Astrocyte of the spinal cord (primary cell): ENCODE measurements around the gene GPA33.

Experiments
- DNase-seq: peaks from one replicate; pipeline ENCODE4 v3.0.0; 2011; ENCODE audit warnings: low read depth, low spot score
- H3K4me3 ChIP-seq: 2 replicates; pipeline ENCODE4 v1.5.1; 2011; ENCODE audit warnings: low read depth, mild to moderate bottlenecking, low read length, moderate library complexity
- in situ Hi-C: cut with HindIII; loops from 2 replicates; pipeline ENCODE4 v1.10.0; 2017; ENCODE audit warnings: low sequenced_read_pairs
- TF ChIP-seq, protein P1 (sequence below): IDR thresholded peaks from 2 replicates; pipeline ENCODE4 v1.5.1; 2012; ENCODE audit warnings: low read depth, mild to moderate bottlenecking, low read length, inconsistent platforms

Gene GPA33

DNA sequence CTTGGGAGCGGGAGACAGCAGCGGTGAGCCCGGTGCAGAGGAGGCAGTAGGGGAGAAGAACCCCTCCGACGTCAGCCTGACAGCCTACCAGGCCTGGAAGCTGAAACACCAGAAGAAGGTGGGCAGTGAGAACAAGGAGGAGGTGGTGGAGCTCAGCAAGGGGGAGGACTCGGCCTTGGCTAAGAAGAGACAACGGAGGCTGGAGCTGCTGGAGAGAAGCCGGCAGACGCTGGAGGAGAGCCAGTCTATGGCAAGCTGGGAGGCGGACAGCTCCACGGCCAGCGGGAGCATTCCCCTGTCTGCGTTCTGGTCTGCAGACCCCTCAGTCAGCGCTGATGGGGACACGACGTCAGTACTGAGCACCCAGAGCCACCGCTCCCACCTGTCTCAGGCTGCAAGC lies 36.6 kb upstream of the GPA33 start:
- in situ Hi-C loops = no loop called here
- TF ChIP-seq, protein P1, sequence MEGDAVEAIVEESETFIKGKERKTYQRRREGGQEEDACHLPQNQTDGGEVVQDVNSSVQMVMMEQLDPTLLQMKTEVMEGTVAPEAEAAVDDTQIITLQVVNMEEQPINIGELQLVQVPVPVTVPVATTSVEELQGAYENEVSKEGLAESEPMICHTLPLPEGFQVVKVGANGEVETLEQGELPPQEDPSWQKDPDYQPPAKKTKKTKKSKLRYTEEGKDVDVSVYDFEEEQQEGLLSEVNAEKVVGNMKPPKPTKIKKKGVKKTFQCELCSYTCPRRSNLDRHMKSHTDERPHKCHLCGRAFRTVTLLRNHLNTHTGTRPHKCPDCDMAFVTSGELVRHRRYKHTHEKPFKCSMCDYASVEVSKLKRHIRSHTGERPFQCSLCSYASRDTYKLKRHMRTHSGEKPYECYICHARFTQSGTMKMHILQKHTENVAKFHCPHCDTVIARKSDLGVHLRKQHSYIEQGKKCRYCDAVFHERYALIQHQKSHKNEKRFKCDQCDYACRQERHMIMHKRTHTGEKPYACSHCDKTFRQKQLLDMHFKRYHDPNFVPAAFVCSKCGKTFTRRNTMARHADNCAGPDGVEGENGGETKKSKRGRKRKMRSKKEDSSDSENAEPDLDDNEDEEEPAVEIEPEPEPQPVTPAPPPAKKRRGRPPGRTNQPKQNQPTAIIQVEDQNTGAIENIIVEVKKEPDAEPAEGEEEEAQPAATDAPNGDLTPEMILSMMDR = no peak
- no peak for DNase-seq
- no peak overlapping the region for H3K4me3 ChIP-seq

DNA sequence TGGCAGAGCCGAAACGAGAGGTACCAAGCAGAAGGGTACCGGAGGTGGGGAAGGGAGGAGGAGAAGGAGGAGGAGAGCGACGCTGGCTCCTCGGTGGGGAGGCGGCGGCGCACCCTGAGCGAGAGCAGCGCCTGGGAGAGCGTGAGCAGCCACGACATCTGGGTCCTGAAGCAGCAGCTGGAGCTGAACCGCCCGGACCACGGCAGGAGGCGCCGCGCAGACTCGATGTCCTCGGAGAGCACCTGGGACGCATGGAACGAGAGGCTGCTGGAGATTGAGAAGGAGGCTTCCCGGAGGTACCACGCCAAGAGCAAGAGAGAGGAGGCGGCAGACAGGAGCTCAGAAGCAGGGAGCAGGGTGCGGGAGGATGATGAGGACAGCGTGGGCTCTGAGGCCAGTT lies 36.1 kb upstream of the GPA33 start:
- no peak overlapping the region for H3K4me3 ChIP-seq
- TF ChIP-seq, protein P1 = no peak
- in situ Hi-C loops = no loop called here
- DNase-seq = no peak

DNA sequence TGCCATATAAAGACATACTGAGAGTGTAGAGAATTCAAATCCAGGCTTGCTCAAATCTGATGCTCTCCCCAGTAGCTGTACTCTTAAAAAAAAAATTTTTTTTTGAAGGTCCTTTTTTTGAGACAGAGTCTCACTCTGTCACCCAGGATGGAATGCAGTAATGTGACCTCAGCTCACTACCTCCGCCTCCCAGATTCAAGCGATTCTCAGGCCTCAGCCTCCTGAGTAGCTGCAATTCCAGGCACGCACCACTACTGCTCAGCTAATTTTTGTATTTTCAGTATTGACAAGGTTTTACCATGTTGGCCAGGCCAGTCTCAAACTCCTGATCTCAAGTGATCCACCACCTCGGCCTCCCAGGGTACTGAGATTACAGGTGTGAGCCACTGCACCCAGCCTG lies 32.4 kb upstream of the GPA33 start:
- in situ Hi-C loops = no loop called here
- TF ChIP-seq, protein P1 = no peak
- DNase-seq = no peak
- no peak overlapping the region for H3K4me3 ChIP-seq

DNA sequence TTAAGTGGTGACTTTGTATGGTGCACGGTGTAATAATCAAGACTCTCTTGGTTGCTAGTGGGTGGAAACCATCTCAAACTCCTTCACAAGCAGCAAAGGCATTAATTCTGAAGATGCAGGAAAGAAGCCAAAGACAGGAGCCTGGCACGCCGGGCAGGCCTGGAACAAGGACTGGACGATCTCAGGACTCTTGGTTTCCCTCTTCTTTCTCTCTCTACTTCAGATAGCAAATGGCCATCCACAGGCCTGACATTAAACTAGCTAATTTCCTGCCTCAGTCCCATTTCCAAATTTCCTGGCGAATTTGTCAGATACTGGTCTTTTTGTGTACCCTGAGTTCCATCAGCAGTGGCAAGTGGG lies 31.9 kb upstream of the GPA33 start:
- H3K4me3 ChIP-seq = no peak overlapping the region
- no peak for DNase-seq
- in situ Hi-C loops = no loop called here
- TF ChIP-seq, protein P1 = no peak

DNA sequence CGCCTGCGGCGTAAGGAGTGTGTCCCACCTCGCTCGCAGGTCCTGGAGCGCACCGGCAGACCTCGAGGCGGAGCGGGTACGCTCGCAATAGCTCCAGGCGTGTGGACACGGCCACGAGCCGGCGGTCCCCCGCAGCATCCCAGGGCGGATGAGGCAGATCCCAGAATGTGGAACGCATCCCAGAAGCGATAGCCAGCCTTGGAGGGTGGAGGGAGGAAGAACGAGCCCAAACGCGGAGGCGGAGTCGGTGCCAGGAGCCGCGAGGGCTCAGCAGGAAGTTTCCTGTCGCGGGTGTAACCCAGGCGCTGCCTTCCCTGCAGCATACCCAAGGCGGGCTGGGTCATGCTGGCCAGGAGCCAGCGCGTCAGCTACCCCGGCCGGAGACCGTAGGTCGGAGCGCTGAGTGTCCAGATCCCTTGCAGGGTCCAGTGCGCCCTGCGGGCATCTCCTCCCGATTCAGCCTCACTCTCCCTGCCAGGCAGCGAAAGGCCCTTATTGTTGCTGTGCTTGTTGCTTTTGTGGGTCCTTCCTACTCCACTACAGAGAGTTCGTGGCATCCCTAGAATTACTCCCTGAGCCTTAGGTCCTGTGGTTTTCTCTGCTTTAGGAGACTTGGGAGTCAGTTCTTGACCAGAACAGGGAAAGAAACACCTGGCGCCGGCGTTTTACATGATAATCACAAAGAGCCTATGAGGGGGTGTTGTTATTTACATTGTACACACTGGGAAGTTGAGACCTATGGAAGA lies 31.4 kb upstream of the GPA33 start:
- TF ChIP-seq, protein P1 = no peak
- peak overlapping the region; percentile 37 for H3K4me3 ChIP-seq
- peak; percentile 41 for DNase-seq
- in situ Hi-C loops = no loop called here

DNA sequence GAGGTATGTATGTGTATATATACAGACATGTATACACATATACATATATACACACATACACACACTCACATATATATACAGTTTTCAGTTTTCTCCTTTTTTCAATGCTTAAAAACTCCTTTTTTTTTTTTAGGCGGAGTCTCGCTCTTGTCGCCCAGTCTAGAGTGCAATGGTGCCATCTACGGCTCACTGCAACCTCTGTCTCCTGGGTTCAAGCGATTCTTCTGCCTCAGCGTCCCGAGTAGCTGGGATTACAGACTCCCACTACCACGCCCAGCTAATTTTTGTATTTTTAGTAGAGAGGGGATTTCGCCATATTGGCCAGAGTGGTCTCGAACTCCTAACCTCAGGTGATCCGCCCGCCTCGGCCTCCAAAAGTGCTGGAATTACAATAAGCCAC lies 30.7 kb upstream of the GPA33 start:
- no peak for DNase-seq
- TF ChIP-seq, protein P1 = no peak
- H3K4me3 ChIP-seq = peak overlapping the region; percentile 37
- in situ Hi-C loops = no loop called here
